ENCODE results near the gene VWA3B. TPM values are rescaled to one million over a fixed set of nuclear protein-coding genes. Genes with fewer than 3 reads are reported as not detected.
A peak's percentile ranks its signal among the peaks of the same experiment; 100 is the strongest.

Gene VWA3B
- total and polyA plus RNA-seq, 2 donors from 2014 or later = 0.35 TPM; not detected in 1

DNA sequence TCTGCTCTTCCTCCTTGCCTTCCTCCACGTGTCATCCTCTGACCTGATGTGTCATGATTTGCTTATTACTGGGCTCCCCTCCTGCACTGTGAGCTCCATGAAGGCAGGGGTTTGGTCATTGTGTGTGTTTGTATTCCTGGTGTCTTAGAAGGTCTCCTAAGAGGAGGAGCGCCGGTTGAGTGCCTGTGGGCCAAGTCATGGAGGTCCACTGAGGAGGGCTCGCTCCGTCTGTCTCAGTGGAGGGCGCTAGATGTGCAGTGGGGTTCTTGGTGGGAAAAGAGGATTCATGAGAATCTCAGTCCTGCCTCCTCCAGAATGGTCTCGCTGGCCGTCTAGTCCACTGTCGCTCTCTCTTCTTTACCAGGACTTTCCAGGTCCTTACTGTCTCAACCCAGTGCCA is 100.2 kb downstream of the VWA3B start:
- DNase-seq = no peak

DNA sequence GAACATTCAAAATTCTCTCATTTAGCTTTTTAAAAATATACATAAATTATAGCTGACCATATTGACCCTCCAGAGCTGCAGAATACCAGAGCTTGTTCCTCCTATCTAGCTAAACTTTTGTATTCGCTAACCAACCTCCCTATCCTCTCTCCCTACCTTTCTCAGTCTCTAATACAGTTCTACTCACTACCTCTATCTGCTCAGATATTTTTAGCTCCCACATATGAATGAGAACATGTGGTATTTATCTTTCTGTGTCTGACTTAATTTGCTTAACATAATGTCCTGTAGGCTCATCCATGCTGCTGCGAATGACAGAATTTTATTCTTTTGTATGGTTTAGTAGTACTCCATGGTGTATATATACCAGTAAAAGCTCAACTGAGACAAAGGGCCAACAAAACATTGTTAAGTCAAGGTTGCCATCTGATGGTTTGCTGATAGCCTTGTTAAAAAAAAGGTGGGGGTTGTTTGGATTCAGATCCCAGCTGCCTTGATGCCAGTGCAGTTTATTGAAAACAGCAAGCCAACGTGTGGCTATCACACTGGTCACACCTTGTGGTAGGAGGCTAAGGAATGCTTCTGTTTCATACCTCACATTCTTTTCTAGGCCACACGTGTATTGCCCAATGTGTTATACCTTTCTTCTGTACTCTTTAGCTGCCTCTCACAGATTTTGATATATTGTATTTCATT is 101.5 kb downstream of the VWA3B start:
- H3K27ac ChIP-seq (ENCODE audit: low read depth in 2 of 2, low read length in 2 of 2) = no peak overlapping the region
- no peak for FAIRE-seq

More for the DNA sequence above, 100.2 kb downstream of the VWA3B start:
- TF ChIP-seq, protein P1, sequence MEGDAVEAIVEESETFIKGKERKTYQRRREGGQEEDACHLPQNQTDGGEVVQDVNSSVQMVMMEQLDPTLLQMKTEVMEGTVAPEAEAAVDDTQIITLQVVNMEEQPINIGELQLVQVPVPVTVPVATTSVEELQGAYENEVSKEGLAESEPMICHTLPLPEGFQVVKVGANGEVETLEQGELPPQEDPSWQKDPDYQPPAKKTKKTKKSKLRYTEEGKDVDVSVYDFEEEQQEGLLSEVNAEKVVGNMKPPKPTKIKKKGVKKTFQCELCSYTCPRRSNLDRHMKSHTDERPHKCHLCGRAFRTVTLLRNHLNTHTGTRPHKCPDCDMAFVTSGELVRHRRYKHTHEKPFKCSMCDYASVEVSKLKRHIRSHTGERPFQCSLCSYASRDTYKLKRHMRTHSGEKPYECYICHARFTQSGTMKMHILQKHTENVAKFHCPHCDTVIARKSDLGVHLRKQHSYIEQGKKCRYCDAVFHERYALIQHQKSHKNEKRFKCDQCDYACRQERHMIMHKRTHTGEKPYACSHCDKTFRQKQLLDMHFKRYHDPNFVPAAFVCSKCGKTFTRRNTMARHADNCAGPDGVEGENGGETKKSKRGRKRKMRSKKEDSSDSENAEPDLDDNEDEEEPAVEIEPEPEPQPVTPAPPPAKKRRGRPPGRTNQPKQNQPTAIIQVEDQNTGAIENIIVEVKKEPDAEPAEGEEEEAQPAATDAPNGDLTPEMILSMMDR (IDR thresholded peaks at IDR 0.05; ENCODE audit: borderline replicate concordance, extremely low read depth, insufficient read depth) = no peak
- H3K9ac ChIP-seq (ENCODE audit: low read length in 3 of 3) = no peak overlapping the region
- no peak for FAIRE-seq
- no peaks in the 10 kb centered on the region for H3K27me3 ChIP-seq (ENCODE audit: control insufficient read depth, insufficient read depth, low read length)
- no peak overlapping the region for H3K27ac ChIP-seq (ENCODE audit: low read depth in 2 of 2, low read length in 2 of 2)
- no peaks in the 10 kb centered on the region for H3K4me1 ChIP-seq (ENCODE audit: control insufficient read depth in 2 of 3, insufficient read depth in 2 of 3, low read depth in 1 of 3, low read length in 3 of 3)
- no peaks in the 10 kb centered on the region for H3K9me3 ChIP-seq (ENCODE audit: control insufficient read depth in 2 of 3, insufficient read depth in 1 of 3, low read length in 3 of 3)
- no peaks in the 10 kb centered on the region for H3K36me3 ChIP-seq (ENCODE audit: control insufficient read depth in 2 of 3, insufficient read depth in 3 of 3, low read length in 3 of 3)
- intact Hi-C loops (cut with DNase I) = no loop called here
- no peak overlapping the region for H3K4me3 ChIP-seq (ENCODE audit: low read length in 3 of 3)

DNA sequence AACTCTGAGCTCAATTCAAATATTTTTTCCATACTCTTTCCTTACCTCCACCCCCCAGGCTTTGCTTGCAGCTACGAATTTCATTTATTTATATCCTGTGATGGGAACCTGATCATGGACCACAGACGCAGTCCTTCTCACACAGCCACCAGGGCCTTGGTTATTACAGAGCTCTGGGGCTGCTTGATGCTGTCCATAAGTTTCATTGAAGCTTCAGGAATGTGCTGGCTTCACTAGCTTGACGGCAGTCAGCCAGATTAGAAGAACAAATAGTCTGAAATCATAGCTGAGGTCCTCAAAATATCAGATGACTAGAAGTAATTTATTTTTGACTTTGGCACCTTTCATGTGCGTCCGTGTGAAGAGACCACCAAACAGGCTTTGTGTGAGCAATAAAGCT is 104.9 kb downstream of the VWA3B start:
- TF ChIP-seq, protein P1 (IDR thresholded peaks at IDR 0.05; ENCODE audit: borderline replicate concordance, extremely low read depth, insufficient read depth) = no peak
- no peaks in the 10 kb centered on the region for H3K9me3 ChIP-seq (ENCODE audit: control insufficient read depth in 2 of 3, insufficient read depth in 1 of 3, low read length in 3 of 3)
- intact Hi-C loops (cut with DNase I) = no loop called here
- no peak overlapping the region for H3K27ac ChIP-seq (ENCODE audit: low read depth in 2 of 2, low read length in 2 of 2)
- no peak overlapping the region for H3K9ac ChIP-seq (ENCODE audit: low read length in 3 of 3)
- no peak overlapping the region for H3K4me3 ChIP-seq (ENCODE audit: low read length in 3 of 3)
- no peaks in the 10 kb centered on the region for H3K4me1 ChIP-seq (ENCODE audit: control insufficient read depth in 2 of 3, insufficient read depth in 2 of 3, low read depth in 1 of 3, low read length in 3 of 3)
- DNase-seq (peak in 2 of 5 donors; percentile 12 to 55), FAIRE-seq (no peak)
- no peaks in the 10 kb centered on the region for H3K36me3 ChIP-seq (ENCODE audit: control insufficient read depth in 2 of 3, insufficient read depth in 3 of 3, low read length in 3 of 3)
- no peaks in the 10 kb centered on the region for H3K27me3 ChIP-seq (ENCODE audit: control insufficient read depth, insufficient read depth, low read length)

More for the DNA sequence above, 101.5 kb downstream of the VWA3B start:
- H3K4me3 ChIP-seq (ENCODE audit: low read length in 3 of 3) = no peak overlapping the region
- intact Hi-C loops (cut with DNase I) = no loop called here
- no peak overlapping the region for H3K9ac ChIP-seq (ENCODE audit: low read length in 3 of 3)
- TF ChIP-seq, protein P1 (IDR thresholded peaks at IDR 0.05; ENCODE audit: borderline replicate concordance, extremely low read depth, insufficient read depth) = no peak
- no peak for DNase-seq
- no peaks in the 10 kb centered on the region for H3K9me3 ChIP-seq (ENCODE audit: control insufficient read depth in 2 of 3, insufficient read depth in 1 of 3, low read length in 3 of 3)
- no peaks in the 10 kb centered on the region for H3K27me3 ChIP-seq (ENCODE audit: control insufficient read depth, insufficient read depth, low read length)
- no peaks in the 10 kb centered on the region for H3K36me3 ChIP-seq (ENCODE audit: control insufficient read depth in 2 of 3, insufficient read depth in 3 of 3, low read length in 3 of 3)
- H3K4me1 ChIP-seq (ENCODE audit: control insufficient read depth in 2 of 3, insufficient read depth in 2 of 3, low read depth in 1 of 3, low read length in 3 of 3) = no peaks in the 10 kb centered on the region

Measured in kidney (tissue), 14 donors.